Duodenal mucosa (tissue), 2 donors: ENCODE results near the gene LMNA.
A peak's percentile ranks its signal among the peaks of the same experiment; 100 is the strongest.

Source experiments
- H3K27ac ChIP-seq: one replicate; pipeline ENCODE4 v1.7.0; 2013; ENCODE audit warnings: low read depth, low read length
- H3K27me3 ChIP-seq, 2 donors: one replicate each; pipeline ENCODE4 v1.7.0; 2013; ENCODE audit warnings: low read length in 2 of 2, control low read depth in 1 of 2; ENCODE audit not compliant: insufficient read depth in 2 of 2, control insufficient read depth in 1 of 2
- H3K36me3 ChIP-seq, 2 donors: one replicate each; pipeline ENCODE4 v1.7.0; 2013; ENCODE audit warnings: low read length in 2 of 2, control low read depth in 1 of 2; ENCODE audit not compliant: insufficient read depth in 2 of 2, control insufficient read depth in 1 of 2
- H3K4me1 ChIP-seq, 2 donors: one replicate each; pipeline ENCODE4 v1.7.0; 2013; ENCODE audit warnings: low read length in 2 of 2, control low read depth in 1 of 2; ENCODE audit not compliant: insufficient read depth in 2 of 2, control insufficient read depth in 1 of 2
- H3K4me3 ChIP-seq, 2 donors: one replicate each; pipeline ENCODE4 v1.7.0; 2013; ENCODE audit warnings: low read length in 2 of 2, low read depth in 1 of 2
- H3K9ac ChIP-seq, 2 donors: one replicate each; pipeline ENCODE4 v1.7.0; 2013; ENCODE audit warnings: low read length in 2 of 2, low read depth in 1 of 2
- H3K9me3 ChIP-seq, 2 donors: one replicate each; pipeline ENCODE4 v1.7.0; 2013; ENCODE audit warnings: low read length in 2 of 2, control low read depth in 1 of 2; ENCODE audit not compliant: control insufficient read depth in 1 of 2

The LMNA gene

DNA sequence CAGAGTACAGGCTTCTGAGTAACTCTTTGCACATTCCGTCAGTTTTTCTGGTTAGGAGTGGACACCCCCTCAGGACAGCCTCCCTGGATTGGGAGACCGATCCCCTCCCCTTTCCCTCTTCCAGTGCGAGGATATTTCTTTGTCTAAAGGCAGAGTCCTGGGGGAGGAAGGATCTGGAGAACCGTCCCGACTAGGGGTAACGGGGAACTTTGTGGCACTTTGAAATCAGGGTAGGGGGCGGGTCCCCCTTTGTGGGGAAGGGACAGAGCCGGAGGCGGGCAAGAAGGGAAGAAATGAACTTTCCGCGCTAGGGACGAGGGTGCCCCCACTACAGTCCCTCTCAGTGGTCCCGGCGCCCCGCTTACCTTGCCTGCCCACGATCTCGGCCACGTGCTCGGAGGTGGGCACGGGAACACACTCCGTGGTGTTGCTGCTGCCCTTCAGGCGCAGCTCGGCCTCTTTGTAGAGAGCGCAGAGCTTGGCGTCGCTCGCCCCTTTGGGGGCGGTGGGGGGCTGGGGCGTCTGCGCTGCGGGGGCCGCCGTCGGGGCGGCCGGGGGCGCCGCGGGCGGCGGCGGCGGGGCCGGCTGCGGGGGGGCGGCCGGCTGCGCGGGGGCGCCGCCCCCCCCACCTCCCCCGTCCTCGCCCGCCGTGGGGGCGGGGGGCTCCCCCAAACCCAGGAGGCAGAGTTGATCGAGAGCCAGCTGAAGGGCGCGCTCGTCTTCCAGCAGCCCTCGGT lies 33.2 kb upstream of the LMNA start:
- H3K36me3 ChIP-seq = no peaks in the 10 kb centered on the region
- no peak overlapping the region for H3K27ac ChIP-seq
- H3K4me3 ChIP-seq = peak overlapping the region; percentile 51 to 75

DNA sequence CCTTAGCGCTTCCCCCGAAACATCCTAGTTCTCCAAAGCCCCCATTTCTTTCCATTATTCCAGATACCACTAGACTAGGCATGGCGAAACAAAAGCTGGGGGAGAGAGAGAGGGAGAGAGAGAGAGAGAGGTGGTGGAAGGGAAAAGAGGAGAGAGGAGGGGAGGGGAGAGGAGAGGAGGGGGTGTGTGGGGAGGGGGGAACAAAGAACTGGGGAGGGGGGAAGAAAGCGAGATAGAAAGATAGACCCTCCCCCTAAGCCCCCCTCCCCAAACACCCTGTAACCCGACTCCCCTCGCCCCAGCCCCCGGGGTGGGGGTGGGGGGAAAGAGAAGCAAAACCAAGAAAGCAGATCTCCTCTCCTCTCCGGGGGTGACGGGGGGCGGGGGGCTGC lies 32.6 kb upstream of the LMNA start:
- Histone ChIP-seq H3K9me3 (no peaks in the 10 kb centered on the region), H3K27me3 (peaks cover 0 to 4% of the 10 kb centered on the region in 2 donors), H3K9ac (peak overlapping the region in 1 of 2 donors; percentile 48), H3K27ac (no peak overlapping the region), H3K36me3 (no peaks in the 10 kb centered on the region), H3K4me3 (peak overlapping the region; percentile 75 to 80), H3K4me1 (peaks cover 0 to 4% of the 10 kb centered on the region in 2 donors)

More for the DNA sequence above, 33.2 kb upstream of the LMNA start:
- peaks cover 0 to 4% of the 10 kb centered on the region in 2 donors for H3K4me1 ChIP-seq
- H3K27me3 ChIP-seq = peaks cover 0 to 4% of the 10 kb centered on the region in 2 donors
- no peak overlapping the region for H3K9ac ChIP-seq
- no peaks in the 10 kb centered on the region for H3K9me3 ChIP-seq

- peaks cover 0 to 4% of the 10 kb centered on the region in 2 donors for H3K27me3 ChIP-seq
- peak within 1 kb of the TSS; percentile 43 to 48 for H3K9ac ChIP-seq
- H3K27ac ChIP-seq = no peak within 1 kb of the TSS
These were observed 32.0 kb upstream of the LMNA start, which contains the start of gene MEX3A for GRCh38 chr1:156082309-156083091. TSS of gene MEX3A (minus strand) at chr1:156082465. CDS start at chr1:156081998, 467 bp downstream.

DNA sequence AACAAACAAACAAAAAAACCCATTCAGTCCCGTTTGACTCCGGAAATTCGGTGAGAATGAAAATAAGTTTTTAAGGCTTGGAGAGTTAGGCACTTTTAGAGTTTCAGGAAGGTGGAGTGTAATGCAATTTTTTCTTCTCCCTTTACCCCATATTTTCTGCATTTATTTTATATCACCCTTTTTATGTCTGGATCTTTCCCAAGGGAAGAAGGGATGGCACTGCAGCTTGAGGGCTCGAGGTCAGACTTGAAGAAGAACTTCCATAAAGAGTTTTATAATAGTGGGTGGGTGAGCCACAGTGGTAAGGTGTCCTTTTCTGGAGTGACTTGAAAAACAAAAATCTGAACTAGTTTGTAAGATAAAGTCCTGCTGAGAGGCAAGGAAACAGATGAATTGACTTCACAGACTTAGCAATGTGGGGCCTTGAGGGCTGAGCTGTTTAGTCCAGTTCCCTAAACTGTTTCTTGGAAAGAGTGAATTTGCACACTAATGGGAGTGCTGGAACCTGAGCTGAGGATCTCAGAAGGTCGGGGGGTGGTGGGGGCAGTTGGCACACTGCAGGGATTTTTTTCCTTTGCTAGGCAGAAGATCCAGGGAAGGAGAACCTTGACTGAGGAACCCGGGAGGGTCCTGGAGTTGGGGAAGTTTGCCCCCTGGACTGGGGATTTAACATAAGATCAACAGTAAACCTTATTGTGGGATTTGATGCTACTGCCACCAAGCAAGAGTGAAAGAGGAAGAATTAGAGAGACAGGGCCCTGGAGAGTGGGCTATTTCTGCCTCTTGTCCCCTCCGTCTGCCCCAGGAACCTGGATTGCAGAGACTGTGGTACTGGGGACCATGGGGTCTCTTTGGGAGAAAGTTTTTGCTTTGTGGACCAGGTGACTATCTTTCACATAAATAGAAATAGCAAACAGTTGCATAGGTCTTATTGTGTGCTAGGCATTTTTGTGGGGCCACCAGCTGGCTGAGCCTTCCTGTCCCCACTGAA lies 30.4 kb upstream of the LMNA start:
- Histone ChIP-seq H3K4me3 (no peak overlapping the region), H3K27me3 (peaks cover 0 to 4% of the 10 kb centered on the region in 2 donors), H3K9ac (no peak overlapping the region), H3K4me1 (peaks cover 0 to 4% of the 10 kb centered on the region in 2 donors), H3K27ac (no peak overlapping the region), H3K36me3 (no peaks in the 10 kb centered on the region), H3K9me3 (no peaks in the 10 kb centered on the region)

More at GRCh38 chr1:156082309-156083091, 32.0 kb upstream of the LMNA start, which contains the start of gene MEX3A:
- Histone ChIP-seq H3K4me1 (peaks cover 0 to 4% of the 10 kb centered on the region in 2 donors), H3K36me3 (no peaks in the 10 kb centered on the region), H3K9me3 (no peaks in the 10 kb centered on the region), H3K4me3 (peak within 1 kb of the TSS; percentile 75 to 80)

GRCh38 chr1:156086256-156086662 lies 28.3 kb upstream of the LMNA start:
- peaks cover 0 to 4% of the 10 kb centered on the region in 2 donors for H3K4me1 ChIP-seq
- peaks cover 0 to 1% of the 10 kb centered on the region in 2 donors for H3K27me3 ChIP-seq
- no peaks in the 10 kb centered on the region for H3K36me3 ChIP-seq
- no peak overlapping the region for H3K4me3 ChIP-seq
- H3K9me3 ChIP-seq = no peaks in the 10 kb centered on the region
- no peak overlapping the region for H3K9ac ChIP-seq
- H3K27ac ChIP-seq = no peak overlapping the region

- no peak overlapping the region for H3K9ac ChIP-seq
These were observed 24.8 kb upstream of the LMNA start for GRCh38 chr1:156089704-156090103.

GRCh38 chr1:156090138-156090839 lies 24.2 kb upstream of the LMNA start:
- H3K9ac ChIP-seq = no peak overlapping the region
- H3K4me3 ChIP-seq = no peak overlapping the region
- no peak overlapping the region for H3K27ac ChIP-seq
- no peaks in the 10 kb centered on the region for H3K4me1 ChIP-seq
- H3K9me3 ChIP-seq = no peaks in the 10 kb centered on the region
- H3K27me3 ChIP-seq = no peaks in the 10 kb centered on the region
- H3K36me3 ChIP-seq = no peaks in the 10 kb centered on the region

More at GRCh38 chr1:156089704-156090103, 24.8 kb upstream of the LMNA start:
- Histone ChIP-seq H3K27me3 (no peaks in the 10 kb centered on the region), H3K4me3 (no peak overlapping the region), H3K9me3 (no peaks in the 10 kb centered on the region), H3K36me3 (no peaks in the 10 kb centered on the region), H3K4me1 (no peaks in the 10 kb centered on the region), H3K27ac (no peak overlapping the region)

- no peaks in the 10 kb centered on the region for H3K27me3 ChIP-seq
- H3K4me3 ChIP-seq = no peak overlapping the region
- no peak overlapping the region for H3K9ac ChIP-seq
- no peaks in the 10 kb centered on the region for H3K4me1 ChIP-seq
- no peaks in the 10 kb centered on the region for H3K9me3 ChIP-seq
- no peaks in the 10 kb centered on the region for H3K36me3 ChIP-seq
- no peak overlapping the region for H3K27ac ChIP-seq
These were observed 23.7 kb upstream of the LMNA start for GRCh38 chr1:156090840-156091188.

DNA sequence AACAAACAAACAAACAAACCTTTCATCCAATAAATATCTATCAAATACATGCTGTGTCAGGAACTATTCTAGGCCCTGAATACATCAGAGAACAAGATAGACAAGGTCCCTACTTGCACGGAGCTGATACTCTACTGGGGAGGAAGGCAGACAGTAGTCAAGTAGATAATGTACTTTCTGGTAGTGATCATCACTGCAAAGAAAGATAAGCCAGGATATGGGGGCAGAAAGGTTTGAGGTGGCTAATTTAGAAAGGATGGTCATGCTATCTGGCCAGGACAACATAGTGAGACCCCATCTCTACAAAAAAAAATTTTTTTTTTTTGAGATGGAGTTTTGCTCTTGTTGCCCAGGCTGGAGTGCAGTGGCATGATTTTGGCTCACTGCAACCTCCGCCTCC lies 22.9 kb upstream of the LMNA start:
- Histone ChIP-seq H3K9ac (no peak overlapping the region), H3K9me3 (no peaks in the 10 kb centered on the region), H3K27me3 (no peaks in the 10 kb centered on the region), H3K4me1 (peaks cover 5 to 6% of the 10 kb centered on the region in 2 donors), H3K4me3 (no peak overlapping the region), H3K27ac (no peak overlapping the region), H3K36me3 (no peaks in the 10 kb centered on the region)
